K562 (cell line): ENCODE data around the gene ANK3. TPM values are rescaled to one million over a fixed set of nuclear protein-coding genes. Genes with fewer than 3 reads are reported as not detected.

Experiments
- CBX3 ChIP-seq, 2 experiments: IDR thresholded peaks; 1 replicate in 1 of 2; 2 replicates in 1 of 2; pipeline ENCODE4 v1.6.1; 2012; ENCODE audit warnings: inconsistent platforms in 2 of 2, low read length in 2 of 2, borderline replicate concordance in 1 of 2, control low read depth in 1 of 2
- ERF ChIP-seq: fragments of 450-650 bp; formaldehyde crosslinking; IDR thresholded peaks from 2 replicates; pipeline ENCODE4 v1.4.0; 2020; ENCODE audit warnings: mild to moderate bottlenecking, mixed read lengths
- FOXK2 ChIP-seq, 2 experiments: fragments of 450-650 bp; IDR thresholded peaks in 1 of 2; conservative IDR thresholded peaks in 1 of 2; 2 replicates each; pipeline ENCODE4 v1.6.1; 2016; ENCODE audit warnings: low read depth in 2 of 2, mild to moderate bottlenecking in 1 of 2
- HNRNPH1 ChIP-seq: fragments of 200-400 bp; formaldehyde crosslinking; optimal IDR thresholded peaks from 2 replicates; pipeline ENCODE3; 2017; ENCODE audit warnings: low read depth, mild to moderate bottlenecking, low read length, moderate library complexity
- MCM5 ChIP-seq: fragments of 450-650 bp; IDR thresholded peaks from 2 replicates; pipeline ENCODE4 v1.6.1; 2016; ENCODE audit warnings: low read depth
- NONO ChIP-seq, 2 experiments: fragments of 200-400 bp in 1 of 2; fragments of 450-650 bp in 1 of 2; formaldehyde crosslinking in 1 of 2; IDR thresholded peaks; 2 replicates each; pipeline ENCODE4 v1.6.1; 2017; ENCODE audit warnings: low read depth in 2 of 2, mild to moderate bottlenecking in 2 of 2, moderate library complexity in 2 of 2, low read length in 1 of 2
- RBM15 ChIP-seq: fragments of 200-400 bp; formaldehyde crosslinking; IDR thresholded peaks from 2 replicates; pipeline ENCODE4 v1.6.1; 2018; ENCODE audit warnings: mild to moderate bottlenecking, low read length, moderate library complexity; ENCODE audit not compliant: insufficient read depth
- SMAD4 ChIP-seq: fragments of 250-450 bp; sonication (Bioruptor Pico); conservative IDR thresholded peaks from 2 replicates; pipeline ENCODE4 v1.8.0; 2021; ENCODE audit warnings: inconsistent platforms, mild to moderate bottlenecking, moderate library complexity
- SMC3 ChIP-seq: conservative IDR thresholded peaks from 2 replicates; pipeline ENCODE4 v1.6.1; 2011; ENCODE audit warnings: low read depth, low read length, improper control_type of control experiment; ENCODE audit not compliant: insufficient read depth
- TOE1 ChIP-seq, 2 experiments: fragments of 450-650 bp in 1 of 2; sonication (generic) in 1 of 2; formaldehyde crosslinking in 1 of 2; IDR thresholded peaks; 2 replicates each; pipeline versions ENCODE4 v1.7.1 to v1.8.0; 2016 to 2022; ENCODE audit warnings: borderline replicate concordance in 2 of 2, mild to moderate bottlenecking in 2 of 2, antibody characterized with exemption in 1 of 2, inconsistent platforms in 1 of 2, low read depth in 1 of 2, missing genetic modification reagents in 1 of 2, moderate library complexity in 1 of 2
- TRIM24 ChIP-seq, 2 experiments: fragments of 450-650 bp; IDR thresholded peaks; 2 replicates each; pipeline ENCODE4 v1.6.1; 2016
- XRCC4 ChIP-seq: IDR thresholded peaks from one replicate; pipeline ENCODE4 v1.6.1; 2011; ENCODE audit not compliant: insufficient read depth, insufficient read length; ENCODE audit errors: extremely low read depth
- ZNF217 ChIP-seq: sonication (generic); formaldehyde crosslinking; IDR thresholded peaks from 2 replicates; pipeline ENCODE4 v1.8.0; 2022; ENCODE audit warnings: mild to moderate bottlenecking, missing genetic modification reagents
- ZNF239 ChIP-seq: fragments of 250-450 bp; sonication (Bioruptor Pico); IDR thresholded peaks from 2 replicates; pipeline ENCODE4 v1.4.0; 2020; ENCODE audit warnings: mild to moderate bottlenecking
- ZNF384 ChIP-seq: IDR thresholded peaks from 2 replicates; pipeline ENCODE4 v1.6.1; 2012; ENCODE audit warnings: low read depth, low read length, improper control_type of control experiment
- ZNF75A ChIP-seq: fragments of 450-650 bp; formaldehyde crosslinking; IDR thresholded peaks from 2 replicates; pipeline ENCODE4 v1.4.0; 2020; ENCODE audit warnings: mild to moderate bottlenecking
- ZSCAN32 ChIP-seq: fragments of 450-650 bp; formaldehyde crosslinking; IDR thresholded peaks from 2 replicates; pipeline ENCODE4 v1.4.0; 2020; ENCODE audit warnings: mild to moderate bottlenecking, moderate library complexity
- polyA plus RNA-seq, 8 experiments: library from polyadenylated mRNA; depleted of rRNA in 4 of 8; stranded (reverse) in 5 of 8; unstranded in 3 of 8; fragments of >200 nt; fragmentation: Nextera tagmentation in 2 of 8; fragmentation: Illumina TruSeq in 1 of 8; extraction: Ambion mirVana in 2 of 8; extraction: Trizol in 1 of 8; gene quantifications; 2 replicates each; pipeline versions ENCODE4 v1.2.1 to v1.2.3, GENCODE V29; 2011 to 2014; ENCODE audit warnings: inconsistent platforms in 1 of 8, missing spikeins in 1 of 8
- total RNA-seq, 7 experiments: library from RNA; depleted of rRNA in 6 of 7; stranded (reverse); fragments of >200 nt in 6 of 7; fragmentation: Illumina TruSeq in 2 of 7; extraction: Trizol in 2 of 7; gene quantifications; 2 replicates each; pipeline versions ENCODE4 v1.2.1 to v1.2.3, GENCODE V29; 2011 to 2021; ENCODE audit warnings: low replicate concordance in 1 of 7
- TF ChIP-seq, protein P1 (sequence below): fragments of 250-450 bp; sonication (Bioruptor Pico); IDR thresholded peaks from 2 replicates; pipeline ENCODE4 v1.8.0; 2021; ENCODE audit warnings: mild to moderate bottlenecking, moderate library complexity
- TF ChIP-seq, protein P2 (sequence below), 2 experiments: fragments of 200-800 bp in 1 of 2; sonication (Bioruptor generic) in 1 of 2; sonication (generic) in 1 of 2; formaldehyde crosslinking in 1 of 2; IDR thresholded peaks in 1 of 2; conservative IDR thresholded peaks in 1 of 2; 2 replicates each; pipeline versions ENCODE4 v1.5.0 to v1.6.1; 2016 to 2020; ENCODE audit warnings: missing compliant biosample characterization in 1 of 2, missing genetic modification characterization in 1 of 2, missing genetic modification reagents in 1 of 2

Gene ANK3
- total and polyA plus RNA-seq, 9 of the 15 experiments (the other 6 are each of a cell fraction or from before 2014, with no cell fraction given) = 10.0 to 32.3 (median 17.9) TPM

DNA sequence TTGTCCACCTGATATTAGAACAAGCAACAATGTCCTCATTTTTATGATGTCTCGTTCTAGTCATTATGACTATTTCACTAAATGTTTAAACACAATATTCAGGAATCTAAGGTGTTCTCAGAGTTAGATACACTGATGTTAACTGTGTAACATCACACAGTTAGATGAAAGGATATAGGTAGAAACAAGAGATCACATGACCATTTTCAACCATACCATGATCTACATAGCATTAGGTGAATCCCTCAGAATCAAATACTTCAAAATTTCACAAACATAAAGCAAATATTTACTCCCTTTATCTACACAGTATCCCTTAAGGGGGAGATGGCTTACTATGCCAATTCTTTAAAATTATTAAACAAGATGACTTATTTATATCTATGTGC is 90.3 kb downstream of the ANK3 start (continued):
- TF ChIP-seq SMAD4 (CRISPR knock-in tag) = no peak
- no peak for TF ChIP-seq ZNF384
- TF ChIP-seq ZSCAN32 (CRISPR knock-in tag) = no peak
- peak in 1 of 2 experiments; percentile 16; a peak in 1 of 4 replicates for TF ChIP-seq FOXK2 (conservative IDR thresholded peaks at IDR 0.05 in 1 of 2, IDR thresholded peaks at IDR 0.05 in 1 of 2; ENCODE audit: low read depth in 2 of 2)
- TF ChIP-seq HNRNPH1 = no peak
- no peak for TF ChIP-seq ZNF239
- no peak for TF ChIP-seq TRIM24 (IDR thresholded peaks at IDR 0.05)
- no peak for TF ChIP-seq XRCC4
- TF ChIP-seq ZNF217 = no peak
- no peak for TF ChIP-seq MCM5
- TF ChIP-seq CBX3 (IDR thresholded peaks at IDR 0.05; ENCODE audit: borderline replicate concordance in 1 of 2, low read length in 2 of 2) = no peak
- peak in 1 of 2 experiments; percentile 37; a peak in 1 of 4 replicates for TF ChIP-seq NONO (IDR thresholded peaks at IDR 0.05; ENCODE audit: low read depth in 2 of 2, low read length in 1 of 2)
- TF ChIP-seq ERF (CRISPR knock-in tag) = no peak
- TF ChIP-seq, protein P1, sequence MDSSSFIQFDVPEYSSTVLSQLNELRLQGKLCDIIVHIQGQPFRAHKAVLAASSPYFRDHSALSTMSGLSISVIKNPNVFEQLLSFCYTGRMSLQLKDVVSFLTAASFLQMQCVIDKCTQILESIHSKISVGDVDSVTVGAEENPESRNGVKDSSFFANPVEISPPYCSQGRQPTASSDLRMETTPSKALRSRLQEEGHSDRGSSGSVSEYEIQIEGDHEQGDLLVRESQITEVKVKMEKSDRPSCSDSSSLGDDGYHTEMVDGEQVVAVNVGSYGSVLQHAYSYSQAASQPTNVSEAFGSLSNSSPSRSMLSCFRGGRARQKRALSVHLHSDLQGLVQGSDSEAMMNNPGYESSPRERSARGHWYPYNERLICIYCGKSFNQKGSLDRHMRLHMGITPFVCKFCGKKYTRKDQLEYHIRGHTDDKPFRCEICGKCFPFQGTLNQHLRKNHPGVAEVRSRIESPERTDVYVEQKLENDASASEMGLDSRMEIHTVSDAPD (CRISPR knock-in tag) = no peak
- TF ChIP-seq TOE1 (IDR thresholded peaks at IDR 0.05; ENCODE audit: borderline replicate concordance) = peak; percentile 95
- no peak for TF ChIP-seq TOE1 (CRISPR knock-in tag; IDR thresholded peaks at IDR 0.05; ENCODE audit: borderline replicate concordance, low read depth)
- no peak for TF ChIP-seq SMC3
- no peak for TF ChIP-seq ZNF75A (CRISPR knock-in tag)
- TF ChIP-seq, protein P2, sequence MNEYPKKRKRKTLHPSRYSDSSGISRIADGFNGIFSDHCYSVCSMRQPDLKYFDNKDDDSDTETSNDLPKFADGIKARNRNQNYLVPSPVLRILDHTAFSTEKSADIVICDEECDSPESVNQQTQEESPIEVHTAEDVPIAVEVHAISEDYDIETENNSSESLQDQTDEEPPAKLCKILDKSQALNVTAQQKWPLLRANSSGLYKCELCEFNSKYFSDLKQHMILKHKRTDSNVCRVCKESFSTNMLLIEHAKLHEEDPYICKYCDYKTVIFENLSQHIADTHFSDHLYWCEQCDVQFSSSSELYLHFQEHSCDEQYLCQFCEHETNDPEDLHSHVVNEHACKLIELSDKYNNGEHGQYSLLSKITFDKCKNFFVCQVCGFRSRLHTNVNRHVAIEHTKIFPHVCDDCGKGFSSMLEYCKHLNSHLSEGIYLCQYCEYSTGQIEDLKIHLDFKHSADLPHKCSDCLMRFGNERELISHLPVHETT (CRISPR knock-in tag; conservative IDR thresholded peaks at IDR 0.05 in 1 of 2, IDR thresholded peaks at IDR 0.05 in 1 of 2) = no peak
- TF ChIP-seq RBM15 = no peak
